GM19395 (cell line): Measurements from ENCODE around the gene PIM1.
A peak's percentile ranks its signal among the peaks of the same experiment; 100 is the strongest.

Source experiments
- ATAC-seq: cut with Tn5 transposase; IDR thresholded peaks from one replicate; pipeline ENCODE4 v1.9.1; 2021; ENCODE audit warnings: mild to moderate bottlenecking, moderate library complexity; ENCODE audit not compliant: unreplicated experiment

PIM1 gene

DNA sequence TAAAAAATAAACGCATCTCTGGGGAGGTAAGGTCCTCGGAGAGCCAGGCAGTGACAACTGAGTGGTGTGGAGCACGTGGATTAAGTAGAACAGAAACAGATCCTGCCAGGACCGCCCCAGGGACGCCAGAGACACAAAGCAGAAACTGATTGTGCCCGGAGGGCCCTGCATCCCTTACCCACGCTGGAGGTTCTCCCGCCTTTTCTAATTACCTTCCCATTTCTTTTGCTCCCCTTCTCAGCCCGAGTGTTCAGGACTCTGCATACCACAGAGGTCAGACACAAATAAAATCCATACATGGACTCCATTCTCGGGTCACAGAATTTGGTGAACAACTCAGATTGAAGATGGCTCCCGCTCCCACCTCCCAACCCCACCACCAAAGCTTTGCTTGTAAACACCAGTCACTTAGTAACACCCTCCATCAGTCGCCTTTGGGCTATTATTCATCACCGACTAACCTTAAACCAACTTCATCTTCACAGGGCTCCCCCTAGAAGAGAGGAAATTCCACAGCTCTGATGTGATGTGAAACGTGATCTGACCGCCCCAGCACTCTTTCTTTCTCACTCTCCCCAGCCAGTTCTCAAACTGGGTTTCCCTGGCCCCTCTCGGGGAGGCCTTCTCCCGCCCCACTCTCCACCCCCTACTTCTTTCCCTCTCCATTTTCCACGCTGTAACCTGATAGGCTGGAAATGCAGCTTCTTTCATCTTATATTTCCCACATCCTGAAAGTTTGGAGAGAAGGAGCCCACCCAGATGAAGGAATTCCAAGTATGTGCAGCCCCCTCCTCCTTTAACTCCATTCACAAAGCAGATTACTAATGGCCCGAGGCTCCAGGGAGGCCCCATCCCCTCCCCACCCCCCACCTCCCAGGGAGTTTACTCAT, 32.5 kb upstream of the PIM1 start:
- no peak for ATAC-seq

DNA sequence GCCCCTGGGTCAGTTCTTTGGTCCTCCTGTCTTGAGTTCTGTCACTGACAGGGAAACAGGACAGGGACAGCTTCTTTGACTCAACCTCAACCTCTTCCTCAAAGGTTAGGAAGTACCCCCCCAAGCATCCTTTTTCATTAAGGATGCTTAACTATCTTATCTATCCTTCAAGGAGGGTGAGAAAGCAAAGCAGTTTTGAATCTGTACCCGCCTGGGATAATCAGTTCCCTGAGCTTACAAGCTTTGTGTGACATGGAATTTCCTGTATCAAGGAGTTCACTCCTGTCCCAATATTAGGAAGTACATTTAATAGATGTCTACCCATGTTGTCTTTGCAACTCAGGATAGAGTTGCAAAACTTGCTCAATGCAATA, 31.1 kb upstream of the PIM1 start:
- ATAC-seq, result no peak

DNA sequence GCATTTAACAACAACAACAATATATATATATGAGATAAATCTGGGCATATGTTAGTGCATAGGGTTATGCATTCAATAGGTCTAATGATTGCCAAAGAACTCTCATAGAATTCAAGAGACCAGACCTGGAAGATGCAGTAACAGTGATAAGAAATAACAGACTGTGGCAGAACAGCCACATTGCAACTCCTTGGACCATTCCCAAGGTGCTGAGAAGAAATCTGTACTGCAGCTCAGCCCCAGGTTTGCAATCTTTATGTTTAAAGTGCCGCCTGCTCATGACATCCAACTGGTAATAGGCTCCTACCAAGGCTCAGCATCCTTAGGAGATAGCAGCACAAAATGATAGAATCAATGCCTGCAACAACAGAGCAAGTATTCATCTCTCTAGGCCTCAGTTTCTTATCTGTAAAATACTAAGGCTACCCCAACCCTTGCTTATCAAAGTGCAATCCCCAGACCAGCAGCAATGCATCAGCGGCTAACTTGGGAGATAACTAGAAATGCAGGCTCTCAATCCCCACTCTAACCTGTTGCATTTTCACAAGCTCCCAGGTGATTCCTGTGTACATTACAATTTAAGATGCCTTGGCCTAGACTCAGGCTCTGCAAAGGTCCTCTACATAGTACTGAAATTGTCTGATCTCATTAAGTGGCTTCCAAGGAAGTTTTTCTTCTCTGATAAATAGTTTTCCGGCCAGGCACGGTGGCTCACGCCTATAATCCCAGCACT, 30.6 kb upstream of the PIM1 start:
- no peak for ATAC-seq

DNA sequence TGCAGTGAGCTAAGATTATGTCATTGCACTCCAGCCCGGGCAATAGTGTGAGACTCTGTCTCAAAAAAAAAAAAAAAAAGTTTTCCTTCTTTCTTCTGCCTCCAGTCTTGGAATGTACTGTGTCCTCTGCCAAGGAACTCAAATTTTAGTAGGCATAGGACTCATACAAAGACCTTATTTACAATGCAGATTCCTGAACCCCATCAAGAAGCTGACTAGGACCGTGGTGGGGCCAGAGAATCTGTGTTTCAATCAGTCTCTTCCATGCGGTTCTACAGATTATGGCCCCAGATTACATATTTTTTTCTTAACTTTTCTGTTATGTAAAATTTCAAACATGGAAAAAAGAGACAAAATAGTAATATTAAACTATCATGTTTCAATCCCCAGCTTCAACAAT, 29.8 kb upstream of the PIM1 start:
- ATAC-seq, result no peak

GRCh38 chr6:37141281-37142049, 28.5 kb upstream of the PIM1 start:
- ATAC-seq, result no peak

DNA sequence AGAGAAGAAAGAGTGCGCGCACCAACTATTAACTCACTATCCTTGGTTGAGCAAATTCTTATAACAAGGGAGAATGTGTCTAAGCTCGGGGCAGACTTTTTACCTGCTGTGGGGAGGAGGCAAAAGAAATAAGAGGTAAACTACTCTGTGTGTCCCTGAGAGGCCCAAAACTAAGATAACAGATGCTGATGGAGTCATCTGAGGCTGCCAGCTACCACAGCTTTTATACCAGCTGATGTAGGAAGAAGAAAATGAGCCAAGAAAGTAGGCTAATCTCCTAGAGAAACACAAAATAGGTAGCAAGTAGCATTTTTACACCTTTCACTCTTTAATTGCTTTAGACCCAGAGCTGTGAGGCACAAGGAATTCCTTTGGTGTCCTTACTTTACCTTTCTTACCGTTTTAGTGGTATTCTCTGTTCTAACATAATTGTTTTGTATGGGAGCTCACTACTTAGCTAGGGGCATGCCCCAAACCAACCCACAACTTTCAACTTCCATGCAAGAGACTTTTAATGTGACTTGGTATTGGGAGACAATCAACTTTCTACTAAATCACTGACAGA, 27.8 kb upstream of the PIM1 start:
- no peak for ATAC-seq

DNA sequence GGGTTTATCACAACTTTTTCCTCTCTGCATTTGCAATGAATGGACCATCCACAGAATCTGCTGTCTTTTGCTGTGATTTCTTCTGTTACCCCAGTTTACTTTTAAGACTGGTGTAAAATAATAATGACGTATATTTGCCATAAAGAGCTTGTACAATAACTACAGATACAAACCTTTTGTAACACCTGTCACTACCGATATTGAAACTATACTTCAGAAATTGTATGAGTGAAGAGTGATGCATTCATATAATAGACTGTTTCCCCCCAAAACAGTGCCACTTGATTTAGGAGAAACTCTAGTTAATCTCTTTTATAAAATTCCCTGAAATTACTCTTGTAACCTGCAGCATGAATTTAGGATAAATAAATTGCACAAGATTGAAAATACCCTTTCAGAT, 26.4 kb upstream of the PIM1 start:
- ATAC-seq, result no peak

DNA sequence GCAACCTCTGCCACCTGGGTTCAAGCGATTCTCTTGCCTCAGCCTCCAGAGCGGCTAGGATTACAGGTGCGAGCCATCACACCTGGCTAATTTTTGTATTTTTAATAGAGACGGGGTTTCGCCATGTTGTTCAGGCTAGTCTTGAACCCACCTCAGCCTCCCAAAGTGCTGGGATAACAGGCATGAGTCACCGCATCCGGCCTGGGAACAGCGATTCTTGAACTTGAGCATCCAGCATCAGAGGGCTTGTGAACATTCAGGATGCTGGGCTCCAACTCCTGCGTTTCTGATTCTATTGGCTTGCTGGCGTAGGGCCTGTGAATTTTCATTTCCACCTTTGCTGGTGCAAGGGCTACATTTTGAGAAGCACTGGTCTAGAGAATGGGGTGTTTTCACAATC, 24.5 kb upstream of the PIM1 start:
- ATAC-seq, result no peak

- no peak for ATAC-seq
Measured at GRCh38 chr6:37146735-37147157, 23.2 kb upstream of the PIM1 start.

GRCh38 chr6:37149745-37150144, 20.2 kb upstream of the PIM1 start:
- no peak for ATAC-seq

- no peak for ATAC-seq
Measured at GRCh38 chr6:37150314-37150713, 19.6 kb upstream of the PIM1 start.

DNA sequence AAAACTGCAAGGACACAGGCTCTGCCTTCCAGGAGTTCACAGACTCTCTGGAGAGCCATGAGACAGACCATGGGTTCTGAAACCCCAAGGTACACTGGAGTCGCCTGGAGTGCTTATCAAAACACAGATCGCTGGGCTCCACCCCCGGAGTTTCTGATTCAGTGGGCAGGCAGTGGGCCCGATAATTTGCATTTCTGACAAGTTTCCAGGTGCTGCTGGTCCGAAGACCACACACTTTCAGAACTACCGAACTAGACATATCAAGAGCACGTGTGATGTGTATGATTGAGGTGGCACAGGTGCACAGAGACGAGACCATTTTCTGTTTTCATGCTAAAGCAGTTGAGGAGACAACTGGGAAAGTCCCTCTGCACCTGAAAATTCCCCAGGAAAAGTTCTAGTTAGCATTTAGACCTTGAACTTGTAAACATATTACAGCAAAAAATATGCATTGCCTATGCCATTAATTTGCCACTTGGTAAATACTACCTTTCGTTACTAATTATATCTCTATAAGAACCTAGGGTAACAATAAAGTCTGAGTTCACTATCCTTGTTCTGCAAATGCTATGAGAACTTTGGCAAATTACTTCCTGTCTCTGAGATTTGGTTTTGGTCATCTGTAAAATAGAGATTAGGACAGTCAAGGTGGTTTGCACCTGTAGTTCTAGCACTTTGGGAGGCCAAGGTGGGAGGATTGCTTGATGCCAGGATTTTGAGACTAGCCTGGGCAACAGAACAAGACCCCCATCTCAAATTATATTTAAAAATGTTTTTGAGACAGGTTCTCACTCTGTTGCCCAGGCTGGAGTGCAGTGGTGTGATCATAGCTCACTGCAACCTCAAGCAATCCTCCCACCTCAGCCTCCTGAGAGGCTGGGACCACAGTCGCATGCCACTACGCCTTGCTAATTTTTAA, 14.3 kb upstream of the PIM1 start:
- ATAC-seq, result peak; percentile 87

- no peak for ATAC-seq
Measured at GRCh38 chr6:37158508-37158907, 11.4 kb upstream of the PIM1 start.

DNA sequence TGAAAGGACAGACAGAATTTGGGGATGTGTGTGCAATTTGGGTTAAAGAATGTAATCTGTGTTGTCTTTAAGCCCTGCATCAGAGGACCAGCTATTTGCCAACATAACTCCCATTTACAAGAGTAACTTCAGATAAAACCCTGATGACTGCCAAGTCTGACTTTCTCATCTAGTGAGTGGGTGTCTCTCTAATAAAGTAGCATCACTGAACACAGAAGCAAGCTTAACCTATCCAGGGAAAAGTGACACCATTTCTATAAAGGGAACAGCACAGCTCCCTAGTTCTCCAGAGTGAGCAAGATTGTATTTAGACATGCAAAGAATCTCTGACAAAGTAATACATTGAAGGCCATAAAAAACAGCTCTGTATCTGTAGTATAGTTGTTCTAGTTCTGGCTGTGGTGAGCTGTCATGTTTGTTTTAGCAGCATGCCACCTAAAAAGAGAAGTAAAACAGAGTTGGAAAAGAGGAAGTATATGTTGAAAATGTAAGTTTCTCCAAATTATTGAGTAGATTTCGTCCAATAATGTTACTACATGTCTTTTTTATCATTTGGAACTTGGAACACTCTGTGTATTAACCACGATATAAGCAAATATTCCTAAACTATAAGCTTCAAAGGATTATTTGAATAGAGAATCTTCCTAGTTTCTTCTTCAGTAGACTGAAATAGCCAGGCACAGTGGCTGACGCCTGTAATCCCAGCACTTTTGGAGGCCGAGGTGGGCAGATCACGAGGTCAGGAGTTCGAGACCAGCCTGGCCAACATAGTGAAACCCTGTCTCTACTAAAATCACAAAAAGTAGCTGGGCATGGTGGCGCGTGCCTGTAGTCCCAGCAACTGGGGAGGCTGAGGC, 8.8 kb upstream of the PIM1 start:
- peak; percentile 62 for ATAC-seq

DNA sequence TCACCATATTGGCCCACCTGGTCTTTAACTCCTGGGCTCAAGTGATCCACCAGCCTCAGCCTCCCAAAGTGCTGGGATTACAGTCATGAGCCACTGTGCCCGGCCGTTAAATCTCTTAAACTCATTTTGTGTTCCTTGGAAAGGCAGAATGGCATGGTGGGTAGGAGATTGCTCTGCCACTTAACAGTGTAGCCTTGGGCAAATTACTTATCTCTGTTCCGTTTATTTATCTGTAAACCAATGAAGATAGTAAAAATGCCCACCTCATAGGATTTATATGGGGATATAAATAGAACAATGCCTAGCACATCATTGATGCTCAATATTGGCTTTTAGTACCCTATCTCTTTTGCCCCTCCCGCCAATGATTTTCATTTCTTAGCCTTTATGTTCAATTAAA, 7.2 kb upstream of the PIM1 start:
- no peak for ATAC-seq

DNA sequence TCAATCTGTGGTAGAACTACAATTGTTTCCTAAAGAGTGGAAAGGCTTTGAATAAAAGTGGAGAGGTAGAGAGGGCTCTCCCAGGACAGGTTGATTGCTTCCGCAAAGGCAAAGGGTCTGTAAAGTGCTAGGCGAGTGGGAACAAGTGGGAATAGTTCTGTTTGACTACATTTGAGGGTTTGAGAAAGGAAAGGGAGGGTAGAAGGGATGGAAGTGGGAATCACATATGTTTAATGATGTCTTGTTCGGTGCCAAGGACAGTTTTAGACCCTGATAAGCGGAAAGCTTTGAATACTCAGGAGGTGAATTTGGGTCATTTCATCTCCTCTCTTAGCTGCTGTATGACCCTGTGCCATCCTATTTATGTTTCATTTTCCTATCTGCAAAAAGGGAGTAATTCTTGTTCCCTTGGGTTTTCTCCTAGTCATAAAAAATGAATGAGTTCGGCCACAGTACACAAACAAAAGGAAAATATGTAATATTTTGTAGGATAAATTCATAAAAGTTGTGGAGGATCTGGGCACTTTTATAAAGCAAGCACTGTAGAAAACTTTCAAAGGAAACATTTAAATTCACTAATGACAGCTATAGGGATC, 1.7 kb upstream of the PIM1 start:
- ATAC-seq, result no peak

- no peak for ATAC-seq
Measured at GRCh38 chr6:37168811-37169495, 999 bp upstream of the PIM1 start.
